ENCODE results near the gene PPP1R3A.

- TF ChIP-seq CTCF (IDR thresholded peaks at IDR 0.05) (no peak), POLR2A (IDR thresholded peaks at IDR 0.05) (no peak)
These were observed at the start of gene PPP1R3A for GRCh38 chr7:113918946-113919345.

Measured in lower leg skin (tissue), 3 donors.